Neural cell (in vitro differentiated cells): Measurements from ENCODE around the gene NEURL3. TPM values are rescaled to one million over a fixed set of nuclear protein-coding genes. Genes with fewer than 3 reads are reported as not detected.
"Not testable (repeated sequence)": the region's sequence is repeated elsewhere in the genome, so short reads cannot be mapped to it uniquely, and the experiment has no call there.

ENCODE experiments used
- H2AFZ ChIP-seq: fragments of 200-600, 300-800 bp; sonication (generic), shearing (Covaris generic); 2 replicates; pipeline ENCODE4 v1.6.0; 2014; ENCODE audit warnings: low read depth, mild to moderate bottlenecking, antibody characterized with exemption, low read length, moderate library complexity
- H3F3A ChIP-seq: fragments of 200-600 bp; shearing (Covaris generic); 2 replicates; pipeline ENCODE4 v1.6.1; 2016; ENCODE audit warnings: mild to moderate bottlenecking, moderate library complexity, mixed read lengths, antibody characterized with exemption, low read length; ENCODE audit not compliant: insufficient read depth, poor library complexity, severe bottlenecking
- H3K27ac ChIP-seq: fragments of 200-600, 300-800 bp; sonication (generic), shearing (Covaris generic); 2 replicates; pipeline ENCODE4 v1.5.1; 2014; ENCODE audit warnings: mild to moderate bottlenecking, low read length, moderate library complexity
- H3K27me3 ChIP-seq: fragments of 300-800, 200-600 bp; sonication (generic), shearing (Covaris generic); 2 replicates; pipeline ENCODE4 v1.6.0; 2014; ENCODE audit warnings: mild to moderate bottlenecking, low read depth, low read length, moderate library complexity; ENCODE audit not compliant: insufficient read depth
- H3K36me3 ChIP-seq: fragments of 300-800, 200-600 bp; sonication (generic), shearing (Covaris generic); 2 replicates; pipeline ENCODE4 v1.5.1; 2014; ENCODE audit warnings: mild to moderate bottlenecking, antibody characterized with exemption, low read length, moderate library complexity; ENCODE audit not compliant: insufficient read depth
- H3K4me2 ChIP-seq: fragments of 300-800, 200-600 bp; sonication (generic), shearing (Covaris generic); 2 replicates; pipeline ENCODE4 v1.6.0; 2014; ENCODE audit warnings: mild to moderate bottlenecking, low read length
- H3K4me3 ChIP-seq: fragments of 300-800, 200-600 bp; sonication (generic), shearing (Covaris generic); 2 replicates; pipeline ENCODE4 v1.5.1; 2014; ENCODE audit warnings: mild to moderate bottlenecking, low read length, moderate library complexity
- H3K79me2 ChIP-seq: fragments of 200-600 bp; shearing (Covaris generic); replicated peaks from 2 replicates; pipeline ENCODE4 v1.6.0; 2014; ENCODE audit warnings: mild to moderate bottlenecking, low read length, moderate library complexity; ENCODE audit not compliant: insufficient read depth
- H3K9ac ChIP-seq: fragments of 300-800, 200-600 bp; sonication (generic), shearing (Covaris generic); 2 replicates; pipeline ENCODE4 v1.6.1; 2016; ENCODE audit warnings: mild to moderate bottlenecking, low read length, mixed read lengths
- H3K9me2 ChIP-seq: fragments of 200-600 bp; shearing (Covaris generic); 2 replicates; pipeline ENCODE4 v1.6.1; 2016; ENCODE audit warnings: mild to moderate bottlenecking, low read length, mixed read lengths; ENCODE audit not compliant: insufficient read depth
- H3K9me3 ChIP-seq: fragments of 200-600, 300-800 bp; sonication (generic), shearing (Covaris generic); 2 replicates; pipeline ENCODE4 v1.6.1; 2016; ENCODE audit warnings: mild to moderate bottlenecking, mixed run types, low read length, moderate library complexity, mixed read lengths
- H4K20me1 ChIP-seq: fragments of 200-600 bp; shearing (Covaris generic); 2 replicates; pipeline ENCODE4 v1.6.1; 2016; ENCODE audit warnings: mild to moderate bottlenecking, mixed run types; ENCODE audit not compliant: insufficient read depth
- EP300 ChIP-seq: fragments of 450-650 bp; conservative IDR thresholded peaks from 2 replicates; pipeline ENCODE4 v1.6.1; 2014; ENCODE audit warnings: antibody characterized with exemption, mild to moderate bottlenecking, moderate library complexity; ENCODE audit not compliant: poor library complexity, severe bottlenecking
- EZH2 ChIP-seq: fragments of 200-600, 300-800 bp; shearing (Covaris generic), sonication (generic); IDR thresholded peaks from 2 replicates; pipeline ENCODE4 v1.6.1; 2014; ENCODE audit warnings: antibody characterized with exemption, low read length, borderline replicate concordance, mild to moderate bottlenecking; ENCODE audit not compliant: insufficient read depth, poor library complexity, severe bottlenecking
- MXI1 ChIP-seq: fragments of 450-650 bp; conservative IDR thresholded peaks from 2 replicates; pipeline ENCODE4 v1.6.1; 2014; ENCODE audit warnings: antibody characterized with exemption, mild to moderate bottlenecking; ENCODE audit not compliant: poor library complexity, severe bottlenecking
- POLR2AphosphoS5 ChIP-seq: IDR thresholded peaks from 2 replicates; pipeline ENCODE4 v1.6.1; 2012
- RAD21 ChIP-seq: fragments of 450-650 bp; conservative IDR thresholded peaks from 2 replicates; pipeline ENCODE4 v1.6.1; 2014; ENCODE audit warnings: antibody characterized with exemption, mild to moderate bottlenecking, moderate library complexity
- SMC3 ChIP-seq: fragments of 450-650 bp; conservative IDR thresholded peaks from 2 replicates; pipeline ENCODE4 v1.6.1; 2014; ENCODE audit warnings: antibody characterized with exemption, mild to moderate bottlenecking, moderate library complexity; ENCODE audit not compliant: poor library complexity
- TAF1 ChIP-seq: IDR thresholded peaks from 2 replicates; pipeline ENCODE4 v1.6.1; 2012; ENCODE audit warnings: low read depth
- polyA plus RNA-seq: library from polyadenylated mRNA; depleted of rRNA; stranded (reverse); fragments of >200 nt; gene quantifications from 2 replicates; pipeline ENCODE4 v1.2.3, GENCODE V29; 2014
- TF ChIP-seq, protein P1 (sequence below): fragments of 450-650 bp; IDR thresholded peaks from 2 replicates; pipeline ENCODE4 v1.5.1; 2014; ENCODE audit warnings: antibody characterized with exemption, mild to moderate bottlenecking, moderate library complexity; ENCODE audit not compliant: poor library complexity, severe bottlenecking
- TF ChIP-seq, protein P2 (sequence below): IDR thresholded peaks from 2 replicates; pipeline ENCODE4 v1.6.1; 2012; ENCODE audit warnings: borderline replicate concordance

NEURL3 gene
- polyA plus RNA-seq, 1 donor from 2014 or later, result not detected

DNA sequence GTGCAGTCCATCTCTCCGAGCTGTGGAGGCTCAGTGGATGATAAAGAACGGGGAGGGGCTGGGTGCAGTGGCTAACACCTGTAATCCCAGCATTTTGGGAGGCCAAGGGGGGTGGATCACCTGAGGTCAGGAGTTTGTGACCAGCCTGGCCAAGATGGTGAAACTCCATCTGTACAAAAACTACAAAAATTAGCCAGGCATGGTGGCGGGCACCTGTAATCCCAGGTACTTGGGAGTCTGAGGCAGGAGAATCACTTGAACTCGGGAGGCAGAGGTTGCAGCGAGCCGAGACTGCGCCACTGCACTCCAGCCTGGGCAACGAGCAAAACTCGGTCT, 48.8 kb upstream of the NEURL3 start:
- H2AFZ ChIP-seq, H3K79me2 ChIP-seq, H3F3A ChIP-seq, H3K9me2 ChIP-seq, H3K9ac ChIP-seq, H4K20me1 ChIP-seq, H3K9me3 ChIP-seq, H3K4me3 ChIP-seq, H3K36me3 ChIP-seq, H3K27ac ChIP-seq, H3K4me2 ChIP-seq, H3K27me3 ChIP-seq: not testable (repeated sequence)

DNA sequence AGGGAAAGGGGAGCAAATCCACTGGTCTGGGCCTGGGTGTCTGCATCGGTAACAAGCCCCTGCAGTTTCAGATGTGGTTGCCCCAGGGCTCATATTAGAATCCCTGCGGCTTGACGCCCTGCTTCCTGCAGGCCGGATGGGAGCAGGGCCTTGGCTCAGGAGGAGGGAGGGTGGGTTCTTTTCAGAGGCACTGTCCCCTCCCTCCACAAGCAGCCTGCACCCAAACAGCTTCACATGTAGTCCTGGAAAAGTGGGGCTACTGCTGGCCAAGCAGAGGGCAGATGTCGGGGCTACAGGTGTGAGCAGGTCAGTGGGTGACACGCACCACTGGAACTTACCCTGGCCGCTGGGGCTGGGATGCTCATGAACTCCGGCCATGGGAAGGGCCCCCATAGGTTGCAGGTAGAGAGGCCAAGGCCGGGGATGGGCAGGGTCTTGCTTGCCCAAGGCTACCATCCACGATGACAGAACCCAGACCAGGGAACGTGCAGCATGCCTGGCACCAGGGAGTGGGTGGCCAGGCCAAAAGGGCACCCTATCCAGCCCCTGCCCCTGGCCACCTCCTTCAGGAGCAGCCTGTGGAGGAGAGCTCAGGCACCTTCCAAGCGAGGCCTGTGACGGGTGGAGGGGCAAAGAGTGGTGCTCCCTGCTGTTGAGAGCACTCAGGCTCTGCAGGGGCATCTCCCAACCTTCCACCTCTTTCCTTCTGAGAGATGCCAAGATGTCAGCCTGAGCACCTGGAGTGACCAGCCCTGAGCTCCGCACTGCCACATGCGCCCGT, 48.2 kb upstream of the NEURL3 start:
- Histone ChIP-seq H3F3A (no peaks in the 10 kb centered on the region), H3K9ac (no peak overlapping the region), H3K27ac (no peak overlapping the region), H3K27me3 (no peaks in the 10 kb centered on the region), H3K9me2 (no peaks in the 10 kb centered on the region), H3K4me2 (no peak overlapping the region), H3K4me3 (no peak overlapping the region), H3K79me2 (no peaks in the 10 kb centered on the region), H3K9me3 (no peaks in the 10 kb centered on the region), H3K36me3 (no peaks in the 10 kb centered on the region), H2AFZ (no peak overlapping the region), H4K20me1 (no peaks in the 10 kb centered on the region)
- TF ChIP-seq, protein P1, sequence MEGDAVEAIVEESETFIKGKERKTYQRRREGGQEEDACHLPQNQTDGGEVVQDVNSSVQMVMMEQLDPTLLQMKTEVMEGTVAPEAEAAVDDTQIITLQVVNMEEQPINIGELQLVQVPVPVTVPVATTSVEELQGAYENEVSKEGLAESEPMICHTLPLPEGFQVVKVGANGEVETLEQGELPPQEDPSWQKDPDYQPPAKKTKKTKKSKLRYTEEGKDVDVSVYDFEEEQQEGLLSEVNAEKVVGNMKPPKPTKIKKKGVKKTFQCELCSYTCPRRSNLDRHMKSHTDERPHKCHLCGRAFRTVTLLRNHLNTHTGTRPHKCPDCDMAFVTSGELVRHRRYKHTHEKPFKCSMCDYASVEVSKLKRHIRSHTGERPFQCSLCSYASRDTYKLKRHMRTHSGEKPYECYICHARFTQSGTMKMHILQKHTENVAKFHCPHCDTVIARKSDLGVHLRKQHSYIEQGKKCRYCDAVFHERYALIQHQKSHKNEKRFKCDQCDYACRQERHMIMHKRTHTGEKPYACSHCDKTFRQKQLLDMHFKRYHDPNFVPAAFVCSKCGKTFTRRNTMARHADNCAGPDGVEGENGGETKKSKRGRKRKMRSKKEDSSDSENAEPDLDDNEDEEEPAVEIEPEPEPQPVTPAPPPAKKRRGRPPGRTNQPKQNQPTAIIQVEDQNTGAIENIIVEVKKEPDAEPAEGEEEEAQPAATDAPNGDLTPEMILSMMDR, result no peak
- TF ChIP-seq RAD21 (no peak), POLR2AphosphoS5 (no peak), EZH2 (no peak), EP300 (no peak), MXI1 (no peak), TAF1 (no peak), SMC3 (no peak)
- TF ChIP-seq, protein P2, sequence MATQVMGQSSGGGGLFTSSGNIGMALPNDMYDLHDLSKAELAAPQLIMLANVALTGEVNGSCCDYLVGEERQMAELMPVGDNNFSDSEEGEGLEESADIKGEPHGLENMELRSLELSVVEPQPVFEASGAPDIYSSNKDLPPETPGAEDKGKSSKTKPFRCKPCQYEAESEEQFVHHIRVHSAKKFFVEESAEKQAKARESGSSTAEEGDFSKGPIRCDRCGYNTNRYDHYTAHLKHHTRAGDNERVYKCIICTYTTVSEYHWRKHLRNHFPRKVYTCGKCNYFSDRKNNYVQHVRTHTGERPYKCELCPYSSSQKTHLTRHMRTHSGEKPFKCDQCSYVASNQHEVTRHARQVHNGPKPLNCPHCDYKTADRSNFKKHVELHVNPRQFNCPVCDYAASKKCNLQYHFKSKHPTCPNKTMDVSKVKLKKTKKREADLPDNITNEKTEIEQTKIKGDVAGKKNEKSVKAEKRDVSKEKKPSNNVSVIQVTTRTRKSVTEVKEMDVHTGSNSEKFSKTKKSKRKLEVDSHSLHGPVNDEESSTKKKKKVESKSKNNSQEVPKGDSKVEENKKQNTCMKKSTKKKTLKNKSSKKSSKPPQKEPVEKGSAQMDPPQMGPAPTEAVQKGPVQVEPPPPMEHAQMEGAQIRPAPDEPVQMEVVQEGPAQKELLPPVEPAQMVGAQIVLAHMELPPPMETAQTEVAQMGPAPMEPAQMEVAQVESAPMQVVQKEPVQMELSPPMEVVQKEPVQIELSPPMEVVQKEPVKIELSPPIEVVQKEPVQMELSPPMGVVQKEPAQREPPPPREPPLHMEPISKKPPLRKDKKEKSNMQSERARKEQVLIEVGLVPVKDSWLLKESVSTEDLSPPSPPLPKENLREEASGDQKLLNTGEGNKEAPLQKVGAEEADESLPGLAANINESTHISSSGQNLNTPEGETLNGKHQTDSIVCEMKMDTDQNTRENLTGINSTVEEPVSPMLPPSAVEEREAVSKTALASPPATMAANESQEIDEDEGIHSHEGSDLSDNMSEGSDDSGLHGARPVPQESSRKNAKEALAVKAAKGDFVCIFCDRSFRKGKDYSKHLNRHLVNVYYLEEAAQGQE, result no peak
